ENCODE data around the gene RASA4B.

DNA sequence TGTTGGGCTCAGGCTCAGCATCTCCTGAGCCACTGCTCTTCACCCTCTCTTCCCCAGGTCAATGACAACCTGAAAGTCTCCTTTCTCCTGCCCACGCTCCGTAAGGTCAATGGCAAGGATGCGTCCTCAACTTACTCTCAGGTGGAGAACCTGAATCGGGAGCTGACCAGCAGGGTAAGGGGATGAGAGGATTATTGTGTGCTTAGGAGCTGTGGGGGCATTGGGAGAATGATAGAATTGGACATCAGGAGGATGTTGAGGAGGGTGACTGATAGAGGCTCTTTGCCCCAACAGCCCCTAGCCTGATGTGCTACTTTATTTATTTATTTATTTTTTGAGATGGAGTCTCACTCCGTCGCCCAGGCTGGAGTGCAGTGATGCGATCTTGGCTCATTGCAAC lies 51.5 kb downstream of the RASA4B start:
- no peak for TF ChIP-seq CTCF (IDR thresholded peaks at IDR 0.05)
- TF ChIP-seq POLR2AphosphoS5 (IDR thresholded peaks at IDR 0.05) = no peak
- TF ChIP-seq EP300 (IDR thresholded peaks at IDR 0.05) = no peak

All from suprapubic skin (tissue), 4 donors.